Measurements from ENCODE around the gene FYN.
A peak's percentile ranks its signal among the peaks of the same experiment; 100 is the strongest.

The FYN gene

GRCh38 chr6:111817451-111818120 lies 55.7 kb downstream of the FYN start:
- DNase-seq, result peak in 40 of 42 donors; percentile 19 to 89 (median 74)
- intact Hi-C loops (cut with DNase I), result no loop called here

GRCh38 chr6:111813677-111814310 lies 59.5 kb downstream of the FYN start:
- intact Hi-C loops (cut with DNase I), result no loop called here
- no peak for DNase-seq

- no peak for DNase-seq
- intact Hi-C loops (cut with DNase I), result no loop called here
These were observed 60.0 kb downstream of the FYN start for GRCh38 chr6:111813237-111813636.

- DNase-seq, result peak in 1 of 42 donors; percentile 39
- intact Hi-C loops (cut with DNase I), result no loop called here
These were observed 60.9 kb downstream of the FYN start for GRCh38 chr6:111812060-111813038.

- DNase-seq, result peak in 6 of 42 donors; percentile 28 to 71 (median 43)
- intact Hi-C loops (cut with DNase I), result no loop called here
These were observed 62.7 kb downstream of the FYN start for GRCh38 chr6:111810294-111811131.

GRCh38 chr6:111809766-111810165 lies 63.5 kb downstream of the FYN start:
- no peak for DNase-seq
- intact Hi-C loops (cut with DNase I), result no loop called here

- no peak for DNase-seq
- intact Hi-C loops (cut with DNase I), result no loop called here
These were observed 64.0 kb downstream of the FYN start for GRCh38 chr6:111809264-111809663.

GRCh38 chr6:111808493-111808892 lies 64.8 kb downstream of the FYN start:
- DNase-seq, result no peak
- intact Hi-C loops (cut with DNase I), result no loop called here

- intact Hi-C loops (cut with DNase I), result no loop called here
- peak in 3 of 42 donors; percentile 41 to 50 (median 45) for DNase-seq
These were observed 66.4 kb downstream of the FYN start for GRCh38 chr6:111806561-111807497.

GRCh38 chr6:111806165-111806547 lies 67.1 kb downstream of the FYN start:
- DNase-seq, result no peak
- intact Hi-C loops (cut with DNase I), result no loop called here

GRCh38 chr6:111805511-111806164 lies 67.6 kb downstream of the FYN start:
- DNase-seq, result peak in 2 of 42 donors; percentile 42 to 48
- intact Hi-C loops (cut with DNase I), result no loop called here

- intact Hi-C loops (cut with DNase I), result no loop called here
- DNase-seq, result peak in 1 of 42 donors; percentile 69
These were observed 68.5 kb downstream of the FYN start for GRCh38 chr6:111804627-111805235.

GRCh38 chr6:111803804-111804203 lies 69.4 kb downstream of the FYN start:
- intact Hi-C loops (cut with DNase I), result no loop called here
- DNase-seq, result no peak

GRCh38 chr6:111803371-111803770 lies 69.9 kb downstream of the FYN start:
- DNase-seq, result no peak
- intact Hi-C loops (cut with DNase I), result no loop called here

- intact Hi-C loops (cut with DNase I), result no loop called here
- no peak for DNase-seq
These were observed 70.4 kb downstream of the FYN start for GRCh38 chr6:111802720-111803330.

- no peak for DNase-seq
- intact Hi-C loops (cut with DNase I), result no loop called here
These were observed 71.2 kb downstream of the FYN start for GRCh38 chr6:111802015-111802414.
